ENCODE results near the gene COL16A1. TPM values are rescaled to one million over a fixed set of nuclear protein-coding genes. Genes with fewer than 3 reads are reported as not detected.

COL16A1 gene
- total RNA-seq, 1 donor from 2014 or later = 121 TPM

GRCh38 chr1:31609514-31610118, 94.2 kb downstream of the COL16A1 start:
- H3K36me3 ChIP-seq (ENCODE audit: control insufficient read depth, insufficient read depth, low read length) = no peaks in the 10 kb centered on the region
- H3K27me3 ChIP-seq (ENCODE audit: control insufficient read depth, insufficient read depth, low read length) = no peaks in the 10 kb centered on the region
- H3K4me3 ChIP-seq (ENCODE audit: low read depth, low read length) = no peak overlapping the region
- FAIRE-seq (no peak), DNase-seq (ENCODE audit: low read depth) (no peak)
- TF ChIP-seq CTCF (IDR thresholded peaks at IDR 0.05; ENCODE audit: insufficient read depth, low read length, severe bottlenecking) = no peak

- H3K4me3 ChIP-seq (ENCODE audit: low read depth, low read length) = no peak overlapping the region
- no peaks in the 10 kb centered on the region for H3K27me3 ChIP-seq (ENCODE audit: control insufficient read depth, insufficient read depth, low read length)
- no peak for FAIRE-seq
- no peak for TF ChIP-seq CTCF (IDR thresholded peaks at IDR 0.05; ENCODE audit: insufficient read depth, low read length, severe bottlenecking)
- no peaks in the 10 kb centered on the region for H3K36me3 ChIP-seq (ENCODE audit: control insufficient read depth, insufficient read depth, low read length)
- no peak for DNase-seq (ENCODE audit: low read depth)
These were observed 96.5 kb downstream of the COL16A1 start for GRCh38 chr1:31607360-31607759.

GRCh38 chr1:31605908-31606427, 97.8 kb downstream of the COL16A1 start:
- Histone ChIP-seq H3K4me3 (ENCODE audit: low read depth, low read length) (no peak overlapping the region), H3K27me3 (ENCODE audit: control insufficient read depth, insufficient read depth, low read length) (no peaks in the 10 kb centered on the region), H3K36me3 (ENCODE audit: control insufficient read depth, insufficient read depth, low read length) (no peaks in the 10 kb centered on the region)
- TF ChIP-seq CTCF (IDR thresholded peaks at IDR 0.05; ENCODE audit: insufficient read depth, low read length, severe bottlenecking) = no peak
- peak; percentile 58 for FAIRE-seq
- DNase-seq (ENCODE audit: low read depth) = peak; percentile 74

Other genes with a start within 250 kb of the COL16A1 start
- gene TINAGL1, start 127.5 kb downstream of the COL16A1 start, total RNA-seq = 55.4 and 154 TPM in 2 replicates
- gene HCRTR1, start 86.3 kb downstream of the COL16A1 start, total RNA-seq = not detected in 2 replicates
- gene PEF1, start 59.1 kb downstream of the COL16A1 start, total RNA-seq = 67.4 and 95.2 TPM in 2 replicates
- 0.53 and 0.64 TPM in 2 replicates for gene ADGRB2, start 60.3 kb upstream of the COL16A1 start, total RNA-seq
- gene SPOCD1, start 112.0 kb upstream of the COL16A1 start, total RNA-seq = 1.1 and 4.9 TPM in 2 replicates
- gene PTP4A2, start 234.4 kb upstream of the COL16A1 start, total RNA-seq = 221 and 276 TPM in 2 replicates